ENCODE data around the gene AFF1.

- TF ChIP-seq, protein P1, sequence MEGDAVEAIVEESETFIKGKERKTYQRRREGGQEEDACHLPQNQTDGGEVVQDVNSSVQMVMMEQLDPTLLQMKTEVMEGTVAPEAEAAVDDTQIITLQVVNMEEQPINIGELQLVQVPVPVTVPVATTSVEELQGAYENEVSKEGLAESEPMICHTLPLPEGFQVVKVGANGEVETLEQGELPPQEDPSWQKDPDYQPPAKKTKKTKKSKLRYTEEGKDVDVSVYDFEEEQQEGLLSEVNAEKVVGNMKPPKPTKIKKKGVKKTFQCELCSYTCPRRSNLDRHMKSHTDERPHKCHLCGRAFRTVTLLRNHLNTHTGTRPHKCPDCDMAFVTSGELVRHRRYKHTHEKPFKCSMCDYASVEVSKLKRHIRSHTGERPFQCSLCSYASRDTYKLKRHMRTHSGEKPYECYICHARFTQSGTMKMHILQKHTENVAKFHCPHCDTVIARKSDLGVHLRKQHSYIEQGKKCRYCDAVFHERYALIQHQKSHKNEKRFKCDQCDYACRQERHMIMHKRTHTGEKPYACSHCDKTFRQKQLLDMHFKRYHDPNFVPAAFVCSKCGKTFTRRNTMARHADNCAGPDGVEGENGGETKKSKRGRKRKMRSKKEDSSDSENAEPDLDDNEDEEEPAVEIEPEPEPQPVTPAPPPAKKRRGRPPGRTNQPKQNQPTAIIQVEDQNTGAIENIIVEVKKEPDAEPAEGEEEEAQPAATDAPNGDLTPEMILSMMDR (IDR thresholded peaks at IDR 0.05): no peak
- no peak for TF ChIP-seq POLR2A (IDR thresholded peaks at IDR 0.05)
These were observed 42.1 kb downstream of the AFF1 start for GRCh38 chr4:86976801-86977485.

All from gastroesophageal sphincter (tissue), 3 donors.